Activated B cell treated with CpG ODN at 0.5 μM for 24 hours (primary cell): Measurements from ENCODE around the gene SCN11A. TPM values are rescaled to one million over a fixed set of nuclear protein-coding genes. Genes with fewer than 3 reads are reported as not detected.

Source experiments
- ATAC-seq: fragments of 200-7000 bp; cut with Tn5 transposase; one replicate; pipeline ENCODE4 v1.10.0; 2021; ENCODE audit warnings: low read depth, mild to moderate bottlenecking, moderate library complexity
- CTCF ChIA-PET: fragments of 350-600 bp; sonication (Branson Sonifier 250); formaldehyde crosslinking; loops from one replicate; lab custom pipeline; 2021; ENCODE audit warnings: antibody characterized with exemption; lab: Charles Lee
- POLR2A ChIA-PET: fragments of 350-600 bp; sonication (Branson Sonifier 250); formaldehyde crosslinking; loops from one replicate; lab custom pipeline; 2021; ENCODE audit warnings: antibody characterized with exemption; lab: Charles Lee
- DNase-seq: peaks from one replicate; pipeline ENCODE4 v3.0.0; 2022
- H3K27ac Mint-ChIP-seq: one replicate; pipeline ENCODE4 v1.8.0; 2020; ENCODE audit warnings: mixed read lengths
- H3K27me3 Mint-ChIP-seq: one replicate; pipeline ENCODE4 v1.8.0; 2021; ENCODE audit warnings: mixed read lengths
- H3K36me3 Mint-ChIP-seq: one replicate; pipeline ENCODE4 v1.8.0; 2021; ENCODE audit warnings: low read depth, mixed read lengths
- H3K4me1 Mint-ChIP-seq: one replicate; pipeline ENCODE4 v1.8.0; 2021; ENCODE audit warnings: mixed read lengths
- H3K4me3 Mint-ChIP-seq: one replicate; pipeline ENCODE4 v1.8.0; 2020; ENCODE audit warnings: mild to moderate bottlenecking, mixed read lengths
- H3K9me3 Mint-ChIP-seq: one replicate; pipeline ENCODE4 v1.8.0; 2020; ENCODE audit warnings: mixed read lengths
- intact Hi-C: fragments of 100-400 bp; cut with micrococcal nuclease; formaldehyde crosslinking; loops from one replicate; pipeline ENCODE4 v1.15.1; 2024
- total RNA-seq: library from RNA; stranded (reverse); gene quantifications from 2 replicates; pipeline ENCODE4 v1.2.3, GENCODE V29; 2022
- TF ChIP-seq, protein P1 (sequence below): fragments of 200-600 bp; IDR thresholded peaks from one replicate; pipeline ENCODE4 v1.8.0; 2022; ENCODE audit warnings: antibody characterized with exemption, mild to moderate bottlenecking

Gene SCN11A
- total RNA-seq, 1 donor from 2014 or later = 0.16 TPM

DNA sequence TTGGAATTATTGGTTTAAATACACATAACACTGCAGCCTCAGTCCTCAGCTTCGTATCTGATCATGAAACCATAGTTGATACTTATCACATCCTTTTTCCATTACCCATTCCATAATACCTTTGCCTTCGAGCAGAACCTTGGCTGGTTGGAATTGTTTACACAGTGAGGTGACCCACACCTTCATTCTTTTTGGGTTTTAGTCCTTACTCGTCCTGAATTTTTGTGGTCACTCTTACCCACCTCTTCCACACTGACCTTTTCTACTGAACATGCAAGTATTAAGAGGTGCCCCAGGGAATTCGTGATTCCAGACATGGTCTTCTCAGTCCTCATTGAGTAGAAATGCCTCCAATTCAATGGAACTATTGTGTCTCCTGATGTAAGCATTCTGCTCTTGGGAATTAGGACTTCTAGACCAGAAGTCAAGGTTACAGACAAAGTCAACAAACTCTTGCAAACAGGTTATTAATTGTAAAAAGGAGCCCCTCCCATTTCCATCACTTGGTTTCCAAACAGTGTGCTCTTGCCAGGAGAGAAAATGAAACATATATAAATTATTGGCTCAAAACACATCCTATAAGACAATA lies 37.7 kb downstream of the SCN11A start:
- no peak for DNase-seq
- ATAC-seq = no peak
- intact Hi-C loops = no loop called here
- Mint-ChIP-seq H3K4me3 (no peak overlapping the region), H3K27ac (no peak overlapping the region), H3K4me1 (no peaks in the 10 kb centered on the region), H3K27me3 (peaks cover 10% of the 10 kb centered on the region), H3K9me3 (no peaks in the 10 kb centered on the region), H3K36me3 (no peaks in the 10 kb centered on the region)
- CTCF ChIA-PET = no interaction called here
- POLR2A ChIA-PET = no interaction called here
- TF ChIP-seq, protein P1, sequence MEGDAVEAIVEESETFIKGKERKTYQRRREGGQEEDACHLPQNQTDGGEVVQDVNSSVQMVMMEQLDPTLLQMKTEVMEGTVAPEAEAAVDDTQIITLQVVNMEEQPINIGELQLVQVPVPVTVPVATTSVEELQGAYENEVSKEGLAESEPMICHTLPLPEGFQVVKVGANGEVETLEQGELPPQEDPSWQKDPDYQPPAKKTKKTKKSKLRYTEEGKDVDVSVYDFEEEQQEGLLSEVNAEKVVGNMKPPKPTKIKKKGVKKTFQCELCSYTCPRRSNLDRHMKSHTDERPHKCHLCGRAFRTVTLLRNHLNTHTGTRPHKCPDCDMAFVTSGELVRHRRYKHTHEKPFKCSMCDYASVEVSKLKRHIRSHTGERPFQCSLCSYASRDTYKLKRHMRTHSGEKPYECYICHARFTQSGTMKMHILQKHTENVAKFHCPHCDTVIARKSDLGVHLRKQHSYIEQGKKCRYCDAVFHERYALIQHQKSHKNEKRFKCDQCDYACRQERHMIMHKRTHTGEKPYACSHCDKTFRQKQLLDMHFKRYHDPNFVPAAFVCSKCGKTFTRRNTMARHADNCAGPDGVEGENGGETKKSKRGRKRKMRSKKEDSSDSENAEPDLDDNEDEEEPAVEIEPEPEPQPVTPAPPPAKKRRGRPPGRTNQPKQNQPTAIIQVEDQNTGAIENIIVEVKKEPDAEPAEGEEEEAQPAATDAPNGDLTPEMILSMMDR = no peak

DNA sequence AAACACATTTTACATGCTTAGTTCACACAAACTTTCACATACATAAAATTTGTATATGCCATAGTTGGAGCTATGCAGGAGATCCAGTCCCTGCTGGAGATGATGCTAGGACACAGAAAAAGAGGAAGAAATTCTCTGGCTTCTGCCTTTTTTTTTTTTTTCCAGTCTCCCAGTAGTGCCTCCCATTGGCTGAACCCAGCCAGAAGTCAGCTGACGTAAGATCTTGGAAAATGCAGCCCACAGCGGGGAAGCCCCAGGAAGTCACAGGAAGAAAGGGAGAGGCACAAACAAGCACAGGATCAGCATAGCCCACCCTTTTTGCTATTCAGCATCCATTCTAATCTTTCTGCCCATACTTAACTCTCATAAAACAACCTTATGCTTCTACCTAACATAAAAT lies 38.5 kb downstream of the SCN11A start:
- POLR2A ChIA-PET = no interaction called here
- TF ChIP-seq, protein P1 = no peak

DNA sequence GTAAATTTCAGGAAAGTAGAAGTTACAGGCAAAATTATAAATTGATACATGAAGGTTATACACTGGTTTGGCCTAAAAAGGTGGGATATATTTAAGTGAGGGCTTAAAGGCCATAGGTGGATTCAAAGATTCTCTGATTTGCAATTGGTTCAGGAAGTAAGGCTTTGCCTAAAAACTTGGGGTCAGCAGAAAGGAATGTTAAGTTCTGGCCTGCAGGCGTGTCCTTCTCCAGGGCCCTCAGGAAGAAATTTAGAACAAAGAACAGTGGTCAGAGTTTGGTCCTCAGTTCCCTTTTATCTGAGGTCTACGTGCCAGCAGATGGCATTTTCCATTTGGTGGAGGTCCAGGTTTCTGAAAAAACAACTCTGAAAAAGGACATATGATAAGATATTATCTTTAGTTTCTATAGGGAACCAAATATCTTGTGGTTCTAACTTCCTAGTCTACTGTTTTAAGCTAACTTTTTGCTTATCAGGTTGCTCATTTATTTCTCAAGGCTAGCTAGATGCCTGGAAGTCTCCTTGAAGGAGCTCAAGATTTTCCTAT lies 40.5 kb downstream of the SCN11A start:
- TF ChIP-seq, protein P1 = no peak
- Mint-ChIP-seq H3K27me3 (peaks cover 6% of the 10 kb centered on the region), H3K9me3 (no peaks in the 10 kb centered on the region), H3K36me3 (no peaks in the 10 kb centered on the region), H3K4me1 (no peaks in the 10 kb centered on the region), H3K4me3 (no peak overlapping the region), H3K27ac (no peak overlapping the region)
- ChIA-PET POLR2A (no interaction called here), CTCF (no interaction called here)
- intact Hi-C loops = no loop called here
- DNase-seq = no peak
- ATAC-seq = no peak

More for the DNA sequence above, 38.5 kb downstream of the SCN11A start:
- H3K4me1 Mint-ChIP-seq = no peaks in the 10 kb centered on the region
- no peak overlapping the region for H3K4me3 Mint-ChIP-seq
- no peaks in the 10 kb centered on the region for H3K36me3 Mint-ChIP-seq
- ATAC-seq (no peak), DNase-seq (no peak)
- intact Hi-C loops = no loop called here
- peaks cover 10% of the 10 kb centered on the region for H3K27me3 Mint-ChIP-seq
- CTCF ChIA-PET = no interaction called here
- no peak overlapping the region for H3K27ac Mint-ChIP-seq
- H3K9me3 Mint-ChIP-seq = no peaks in the 10 kb centered on the region

DNA sequence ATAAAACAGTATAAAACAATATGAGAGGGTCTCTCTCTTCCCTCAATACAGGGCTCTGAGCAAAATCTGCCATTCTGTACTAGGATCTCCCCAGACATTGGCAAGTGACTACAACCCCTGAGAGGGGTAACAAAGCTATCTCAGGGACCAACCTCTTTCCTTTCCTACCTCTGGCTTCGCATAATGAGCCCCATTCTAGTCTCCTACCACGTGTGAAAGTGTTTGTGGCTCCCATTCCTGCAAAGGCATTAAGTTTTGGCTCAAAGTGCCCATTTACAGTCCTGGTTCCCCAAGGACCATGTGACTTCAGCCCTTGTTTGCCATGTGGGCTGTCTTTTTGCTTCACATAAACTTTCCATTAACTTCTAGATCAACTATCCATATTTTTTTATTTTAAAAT lies 46.4 kb downstream of the SCN11A start:
- DNase-seq (no peak), ATAC-seq (no peak)
- ChIA-PET CTCF (no interaction called here), POLR2A (no interaction called here)
- Mint-ChIP-seq H3K4me1 (no peaks in the 10 kb centered on the region), H3K27ac (no peak overlapping the region), H3K36me3 (no peaks in the 10 kb centered on the region), H3K9me3 (no peaks in the 10 kb centered on the region), H3K4me3 (no peak overlapping the region), H3K27me3 (peaks cover 8% of the 10 kb centered on the region)
- intact Hi-C loops = no loop called here
- TF ChIP-seq, protein P1 = no peak

Other genes with a start within 250 kb of the SCN11A start
- not detected in 2 replicates for gene SCN10A, start 235.7 kb downstream of the SCN11A start, total RNA-seq
- 47.7 and 48.9 TPM in 2 replicates for gene WDR48, start 72 bp upstream of the SCN11A start, total RNA-seq
- gene GORASP1, start 55.7 kb upstream of the SCN11A start, total RNA-seq = 41.6 and 47.8 TPM in 2 replicates
- gene TTC21A, start 55.7 kb upstream of the SCN11A start, total RNA-seq = 11.4 and 15.9 TPM in 2 replicates
- gene CSRNP1, start 101.6 kb upstream of the SCN11A start, total RNA-seq = 17.5 and 18.1 TPM in 2 replicates
- gene XIRP1, start 140.7 kb upstream of the SCN11A start, total RNA-seq = 0.29 and 0.60 TPM in 2 replicates
- gene CX3CR1, start 228.1 kb upstream of the SCN11A start, total RNA-seq = 0.12 and 0.38 TPM in 2 replicates